Measurements from ENCODE around the gene SSRP1.

Gene SSRP1

GRCh38 chr11:57359396-57359795, 23.7 kb upstream of the SSRP1 start:
- DNase-seq (ENCODE audit: low read depth, low spot score), result no peak

GRCh38 chr11:57358991-57359390, 23.3 kb upstream of the SSRP1 start:
- no peak for DNase-seq (ENCODE audit: low read depth, low spot score)

- no peak for DNase-seq (ENCODE audit: low read depth, low spot score)
Measured at GRCh38 chr11:57358543-57358961, 22.9 kb upstream of the SSRP1 start.

GRCh38 chr11:57357856-57358255, 22.2 kb upstream of the SSRP1 start:
- DNase-seq (ENCODE audit: low read depth, low spot score), result no peak

- no peak for DNase-seq (ENCODE audit: low read depth, low spot score)
Measured at GRCh38 chr11:57357310-57357709, 21.6 kb upstream of the SSRP1 start.

- DNase-seq (ENCODE audit: low read depth, low spot score), result no peak
Measured at GRCh38 chr11:57356268-57356667, 20.6 kb upstream of the SSRP1 start.

- DNase-seq (ENCODE audit: low read depth, low spot score), result no peak
Measured at GRCh38 chr11:57354699-57355098, 19.0 kb upstream of the SSRP1 start.

- no peak for DNase-seq (ENCODE audit: low read depth, low spot score)
Measured at GRCh38 chr11:57353852-57354251, 18.2 kb upstream of the SSRP1 start.

GRCh38 chr11:57353446-57353845, 17.8 kb upstream of the SSRP1 start:
- DNase-seq (ENCODE audit: low read depth, low spot score), result no peak

- DNase-seq (ENCODE audit: low read depth, low spot score), result no peak
Measured at GRCh38 chr11:57353036-57353435, 17.3 kb upstream of the SSRP1 start.

- DNase-seq (ENCODE audit: low read depth, low spot score), result peak; percentile 11
Measured at GRCh38 chr11:57349491-57350274, 14.0 kb upstream of the SSRP1 start.

- DNase-seq (ENCODE audit: low read depth, low spot score), result no peak
Measured at GRCh38 chr11:57348636-57349313, 13.1 kb upstream of the SSRP1 start.

- no peak for DNase-seq (ENCODE audit: low read depth, low spot score)
Measured at GRCh38 chr11:57348052-57348451, 12.4 kb upstream of the SSRP1 start.

- DNase-seq (ENCODE audit: low read depth, low spot score), result no peak
Measured at GRCh38 chr11:57347336-57347735, 11.6 kb upstream of the SSRP1 start.

GRCh38 chr11:57345555-57346211, 10.0 kb upstream of the SSRP1 start:
- peak; percentile 48 for DNase-seq (ENCODE audit: low read depth, low spot score)

GRCh38 chr11:57344826-57345225, 9.1 kb upstream of the SSRP1 start:
- no peak for DNase-seq (ENCODE audit: low read depth, low spot score)

GRCh38 chr11:57343825-57344224, 8.1 kb upstream of the SSRP1 start:
- DNase-seq (ENCODE audit: low read depth, low spot score), result no peak

- no peak for DNase-seq (ENCODE audit: low read depth, low spot score)
Measured at GRCh38 chr11:57342702-57343101, 7.0 kb upstream of the SSRP1 start.

- no peak for DNase-seq (ENCODE audit: low read depth, low spot score)
Measured at GRCh38 chr11:57341250-57341808, 5.6 kb upstream of the SSRP1 start.

- no peak for DNase-seq (ENCODE audit: low read depth, low spot score)
Measured at GRCh38 chr11:57340039-57340615, 4.4 kb upstream of the SSRP1 start.

GRCh38 chr11:57339328-57339727, 3.6 kb upstream of the SSRP1 start:
- DNase-seq (ENCODE audit: low read depth, low spot score), result no peak

- DNase-seq (ENCODE audit: low read depth, low spot score), result no peak
Measured at GRCh38 chr11:57338142-57338541, 2.5 kb upstream of the SSRP1 start, which contains the start of gene P2RX3. Gene P2RX3, plus strand, starts transcription at chr11:57338352. Its CDS starts 199 bp downstream, at chr11:57338551.
